ENCODE data around the gene CENPS. TPM values are rescaled to one million over a fixed set of nuclear protein-coding genes. Genes with fewer than 3 reads are reported as not detected.

The CENPS gene
- total and polyA plus RNA-seq, 2 donors (not counting 1 experiment from before 2014, with no cell fraction given), result 10.2 to 11.9 TPM

GRCh38 chr1:10449751-10450150 is 19.5 kb downstream of the CENPS start, which contains the start of gene CORT:
Gene CORT, plus strand, starts transcription at chr1:10450031. Its CDS starts 193 bp downstream, at chr1:10450224.
- Histone ChIP-seq H3K27ac (ENCODE audit: insufficient read depth, low read length) (peak within 1 kb of the TSS; percentile 39), H3K4me1 (ENCODE audit: control insufficient read depth, extremely low read depth, insufficient read depth, low read length) (peaks cover 2% of the 10 kb centered on the region), H3K27me3 (ENCODE audit: control insufficient read depth, insufficient read depth, low read length) (no peaks in the 10 kb centered on the region), H3K79me2 (ENCODE audit: control insufficient read depth, insufficient read depth, low read length) (no peaks in the 10 kb centered on the region), H2AFZ (ENCODE audit: low read length) (no peak within 1 kb of the TSS), H3K36me3 (ENCODE audit: control insufficient read depth, insufficient read depth, low read length) (no peaks in the 10 kb centered on the region), H3K9ac (ENCODE audit: insufficient read depth, low read length) (no peak within 1 kb of the TSS), H4K20me1 (ENCODE audit: control insufficient read depth, extremely low read depth, insufficient read depth, low read length) (no peaks in the 10 kb centered on the region), H3K4me3 (replicated peaks in 1 of 4; ENCODE audit: control extremely low read depth in 1 of 4, insufficient read depth in 1 of 4, low read depth in 3 of 4, low read length in 4 of 4) (no peak within 1 kb of the TSS), H3K4me2 (ENCODE audit: extremely low read depth, insufficient read depth, low read length) (peak within 1 kb of the TSS; percentile 68), H3K9me3 (ENCODE audit: control insufficient read depth, insufficient read depth, low read depth, low read length) (no peaks in the 10 kb centered on the region)
- DNase-seq (ENCODE audit: low read depth in 2 of 2), result no peak
- TF ChIP-seq CTCF (conservative IDR thresholded peaks at IDR 0.05 in 1 of 2, IDR thresholded peaks at IDR 0.05 in 1 of 2; ENCODE audit: low read depth in 1 of 2, low read length in 2 of 2), result no peak
- TF ChIP-seq EZH2 (IDR thresholded peaks at IDR 0.05; ENCODE audit: low read length, missing control alignments), result no peak

- Histone ChIP-seq H3K4me3 (replicated peaks in 1 of 4; ENCODE audit: control extremely low read depth in 1 of 4, insufficient read depth in 1 of 4, low read depth in 3 of 4, low read length in 4 of 4) (no peak overlapping the region), H2AFZ (ENCODE audit: low read length) (no peak overlapping the region), H3K27ac (ENCODE audit: insufficient read depth, low read length) (peak overlapping the region; percentile 39), H3K27me3 (ENCODE audit: control insufficient read depth, insufficient read depth, low read length) (no peaks in the 10 kb centered on the region), H3K79me2 (ENCODE audit: control insufficient read depth, insufficient read depth, low read length) (no peaks in the 10 kb centered on the region), H3K4me1 (ENCODE audit: control insufficient read depth, extremely low read depth, insufficient read depth, low read length) (peaks cover 2% of the 10 kb centered on the region), H3K9me3 (ENCODE audit: control insufficient read depth, insufficient read depth, low read depth, low read length) (no peaks in the 10 kb centered on the region), H4K20me1 (ENCODE audit: control insufficient read depth, extremely low read depth, insufficient read depth, low read length) (no peaks in the 10 kb centered on the region), H3K36me3 (ENCODE audit: control insufficient read depth, insufficient read depth, low read length) (no peaks in the 10 kb centered on the region), H3K9ac (ENCODE audit: insufficient read depth, low read length) (no peak overlapping the region), H3K4me2 (ENCODE audit: extremely low read depth, insufficient read depth, low read length) (peak overlapping the region; percentile 68)
- TF ChIP-seq CTCF (conservative IDR thresholded peaks at IDR 0.05 in 1 of 2, IDR thresholded peaks at IDR 0.05 in 1 of 2; ENCODE audit: low read depth in 1 of 2, low read length in 2 of 2) (no peak), EZH2 (IDR thresholded peaks at IDR 0.05; ENCODE audit: low read length, missing control alignments) (no peak)
- no peak for DNase-seq (ENCODE audit: low read depth in 2 of 2)
These were observed 20.1 kb downstream of the CENPS start for GRCh38 chr1:10450156-10450814.

- H3K9me3 ChIP-seq (ENCODE audit: control insufficient read depth, insufficient read depth, low read depth, low read length), result no peaks in the 10 kb centered on the region
- DNase-seq (ENCODE audit: low read depth in 2 of 2), result no peak
- peak overlapping the region; percentile 68 for H3K4me2 ChIP-seq (ENCODE audit: extremely low read depth, insufficient read depth, low read length)
- H3K36me3 ChIP-seq (ENCODE audit: control insufficient read depth, insufficient read depth, low read length), result no peaks in the 10 kb centered on the region
- no peaks in the 10 kb centered on the region for H3K27me3 ChIP-seq (ENCODE audit: control insufficient read depth, insufficient read depth, low read length)
- H3K9ac ChIP-seq (ENCODE audit: insufficient read depth, low read length), result no peak overlapping the region
- no peaks in the 10 kb centered on the region for H3K79me2 ChIP-seq (ENCODE audit: control insufficient read depth, insufficient read depth, low read length)
- TF ChIP-seq CTCF (conservative IDR thresholded peaks at IDR 0.05 in 1 of 2, IDR thresholded peaks at IDR 0.05 in 1 of 2; ENCODE audit: low read depth in 1 of 2, low read length in 2 of 2) (no peak), EZH2 (IDR thresholded peaks at IDR 0.05; ENCODE audit: low read length, missing control alignments) (no peak)
- H3K4me3 ChIP-seq (replicated peaks in 1 of 4; ENCODE audit: control extremely low read depth in 1 of 4, insufficient read depth in 1 of 4, low read depth in 3 of 4, low read length in 4 of 4), result no peak overlapping the region
- H2AFZ ChIP-seq (ENCODE audit: low read length), result no peak overlapping the region
- H3K4me1 ChIP-seq (ENCODE audit: control insufficient read depth, extremely low read depth, insufficient read depth, low read length), result peaks cover 2% of the 10 kb centered on the region
- H4K20me1 ChIP-seq (ENCODE audit: control insufficient read depth, extremely low read depth, insufficient read depth, low read length), result no peaks in the 10 kb centered on the region
- H3K27ac ChIP-seq (ENCODE audit: insufficient read depth, low read length), result peak overlapping the region; percentile 39
These were observed 20.6 kb downstream of the CENPS start for GRCh38 chr1:10450836-10451235.
